ENCODE measurements around the gene SNTG2.

DNA sequence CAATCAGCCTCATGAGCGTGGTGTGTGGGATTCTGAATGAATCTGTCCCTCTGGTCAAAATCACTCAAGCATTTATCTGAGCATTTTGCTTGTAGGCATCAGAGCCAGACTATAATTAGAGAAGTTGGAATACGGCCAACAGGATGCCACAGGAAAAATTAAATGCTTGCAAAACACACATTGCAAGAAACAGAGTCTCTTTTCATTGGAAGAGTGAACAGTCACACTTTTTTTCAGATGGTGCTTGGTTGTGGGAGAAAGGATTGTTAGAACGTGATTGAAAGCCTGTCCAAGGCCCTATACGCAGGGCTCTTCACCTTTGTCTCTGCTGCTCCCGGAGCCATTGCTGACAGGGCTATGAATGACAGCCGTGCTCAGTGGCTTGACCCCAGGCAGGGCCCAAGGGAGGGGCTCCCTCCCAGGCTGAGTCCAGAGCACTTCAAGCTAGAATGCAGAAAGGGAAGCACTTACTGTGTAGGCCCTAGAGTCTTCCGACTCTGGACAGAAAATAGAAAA lies 59.8 kb downstream of the SNTG2 start:
- TF ChIP-seq, protein P1, sequence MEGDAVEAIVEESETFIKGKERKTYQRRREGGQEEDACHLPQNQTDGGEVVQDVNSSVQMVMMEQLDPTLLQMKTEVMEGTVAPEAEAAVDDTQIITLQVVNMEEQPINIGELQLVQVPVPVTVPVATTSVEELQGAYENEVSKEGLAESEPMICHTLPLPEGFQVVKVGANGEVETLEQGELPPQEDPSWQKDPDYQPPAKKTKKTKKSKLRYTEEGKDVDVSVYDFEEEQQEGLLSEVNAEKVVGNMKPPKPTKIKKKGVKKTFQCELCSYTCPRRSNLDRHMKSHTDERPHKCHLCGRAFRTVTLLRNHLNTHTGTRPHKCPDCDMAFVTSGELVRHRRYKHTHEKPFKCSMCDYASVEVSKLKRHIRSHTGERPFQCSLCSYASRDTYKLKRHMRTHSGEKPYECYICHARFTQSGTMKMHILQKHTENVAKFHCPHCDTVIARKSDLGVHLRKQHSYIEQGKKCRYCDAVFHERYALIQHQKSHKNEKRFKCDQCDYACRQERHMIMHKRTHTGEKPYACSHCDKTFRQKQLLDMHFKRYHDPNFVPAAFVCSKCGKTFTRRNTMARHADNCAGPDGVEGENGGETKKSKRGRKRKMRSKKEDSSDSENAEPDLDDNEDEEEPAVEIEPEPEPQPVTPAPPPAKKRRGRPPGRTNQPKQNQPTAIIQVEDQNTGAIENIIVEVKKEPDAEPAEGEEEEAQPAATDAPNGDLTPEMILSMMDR (IDR thresholded peaks at IDR 0.05): no peak
- TF ChIP-seq POLR2AphosphoS5 (IDR thresholded peaks at IDR 0.05; ENCODE audit: insufficient read depth in 1 of 2, low read depth in 1 of 2): no peak
